RKO (cell line): Measurements from ENCODE around the gene FREM2.
A peak's percentile ranks its signal among the peaks of the same experiment; 100 is the strongest.

ENCODE experiments used
- DNase-seq: peaks from one replicate; pipeline ENCODE4 v3.0.0-alpha.2; 2016; ENCODE audit warnings: low spot score

The FREM2 gene

GRCh38 chr13:38898481-38898880, 211.6 kb downstream of the FREM2 start:
- no peak for DNase-seq

- DNase-seq = no peak
Measured at GRCh38 chr13:38899571-38899970, 212.7 kb downstream of the FREM2 start.

DNA sequence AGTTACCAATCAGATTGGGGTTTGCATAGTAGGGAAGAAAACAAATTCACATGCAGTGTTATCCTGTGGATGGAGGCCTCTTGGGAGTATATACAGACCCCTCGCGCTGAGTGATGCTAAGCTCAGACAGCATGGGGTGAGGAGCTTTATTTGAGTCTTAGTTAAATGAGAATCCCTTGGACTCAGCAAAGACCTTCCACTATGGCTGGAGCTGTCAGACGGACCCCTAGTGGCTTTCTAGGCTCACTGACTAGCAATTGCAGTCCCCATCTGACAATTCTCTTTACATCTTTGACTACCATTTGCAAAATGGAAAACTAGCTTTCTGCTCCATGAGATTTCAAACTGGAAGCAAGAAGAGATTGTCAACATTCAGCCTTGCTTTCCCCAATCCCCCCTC, 213.3 kb downstream of the FREM2 start:
- peak; percentile 17 for DNase-seq

DNA sequence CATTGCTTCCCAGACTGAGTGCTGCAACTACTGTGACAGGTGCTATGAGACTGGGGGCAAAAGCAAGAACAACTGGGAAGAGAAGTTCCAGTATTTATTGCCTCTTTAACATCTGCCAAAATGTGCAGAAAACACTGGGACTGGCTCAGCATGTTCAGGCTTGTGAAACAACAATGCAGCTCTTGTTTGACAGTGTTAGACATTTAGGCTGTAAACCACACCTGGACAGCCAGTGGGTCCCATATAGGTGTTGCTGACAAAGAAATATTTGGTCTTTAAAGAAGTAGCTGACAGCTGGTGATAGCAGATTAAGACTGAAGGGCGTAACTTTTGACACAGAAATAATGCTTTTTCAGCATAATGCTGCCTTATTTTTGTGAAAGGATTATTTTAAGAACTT, 215.7 kb downstream of the FREM2 start:
- no peak for DNase-seq

DNA sequence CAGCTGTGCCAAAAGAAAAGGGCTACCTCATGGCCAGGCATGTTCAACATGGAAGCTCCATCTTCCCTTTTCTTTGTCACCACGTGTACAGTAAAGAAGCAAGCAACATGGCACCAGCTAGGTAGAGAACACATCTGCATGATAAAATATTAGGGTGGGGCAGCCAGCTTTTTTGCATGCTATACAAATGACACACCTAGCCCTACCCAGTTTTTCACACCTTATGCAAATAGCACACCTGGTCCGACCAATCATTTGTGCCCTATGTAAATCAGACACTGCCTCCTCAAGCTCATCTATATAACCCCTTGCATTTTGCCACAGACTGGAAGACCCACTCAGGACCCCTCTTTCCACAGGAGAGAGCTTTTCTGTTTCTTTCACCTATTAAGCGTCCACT, 218.2 kb downstream of the FREM2 start:
- no peak for DNase-seq

- no peak for DNase-seq
Measured at GRCh38 chr13:38905861-38906260, 219.0 kb downstream of the FREM2 start.

DNA sequence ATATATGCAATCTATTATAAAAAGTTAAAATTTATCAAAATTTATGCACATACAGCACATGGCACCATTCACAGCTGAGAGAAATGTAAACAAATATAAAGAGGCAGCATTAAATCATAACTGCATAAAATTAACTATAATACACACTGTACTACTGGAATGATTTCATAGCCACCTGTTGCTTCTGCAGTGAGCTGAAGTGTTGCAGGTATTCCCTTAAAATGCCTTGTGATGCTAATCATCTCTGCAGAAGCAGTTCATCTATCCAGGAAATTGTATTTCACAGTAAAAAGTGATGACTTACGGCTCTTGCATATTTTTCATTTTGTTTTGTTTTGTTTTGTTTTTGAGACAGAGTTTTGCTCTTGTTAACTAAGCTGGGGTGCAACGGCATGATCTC, 221.7 kb downstream of the FREM2 start:
- DNase-seq = no peak

DNA sequence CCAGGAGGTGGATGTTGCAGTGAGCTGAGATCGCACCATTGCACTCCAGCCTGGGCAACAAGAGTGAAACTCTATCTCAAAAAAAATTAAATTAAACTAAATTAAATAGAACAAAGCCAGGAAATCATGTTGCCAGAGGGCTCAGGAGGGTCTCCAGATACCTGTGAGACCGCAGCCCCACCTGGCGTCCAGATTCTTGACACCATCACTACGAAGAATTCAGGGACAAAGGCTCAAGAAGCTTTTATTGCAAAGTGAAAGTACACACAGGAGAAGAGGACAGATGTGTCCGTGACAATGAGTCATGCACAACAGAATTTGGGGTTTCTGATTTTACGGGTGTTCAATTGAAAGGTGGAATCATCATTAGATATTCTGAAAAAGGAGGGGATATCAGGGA, 227.2 kb downstream of the FREM2 start:
- no peak for DNase-seq

DNA sequence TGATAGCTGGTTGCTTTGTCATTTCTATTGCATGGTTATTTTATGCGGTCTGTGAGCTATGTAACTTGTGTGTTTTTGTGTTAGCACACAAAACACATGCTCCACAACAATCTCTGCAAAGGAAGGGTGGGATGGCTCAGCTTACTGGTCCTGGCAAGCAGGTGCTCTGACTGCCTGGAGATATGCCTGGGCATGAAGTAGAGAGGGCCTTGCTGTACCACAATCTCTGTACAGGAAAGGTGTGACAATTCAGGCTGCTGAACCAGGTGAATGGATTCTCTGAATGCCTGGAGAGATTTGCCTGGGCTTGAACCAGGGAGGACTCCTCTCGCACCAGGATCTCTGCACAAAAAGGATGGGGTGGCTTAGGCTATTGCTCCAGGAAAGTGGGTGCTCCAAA, 234.2 kb downstream of the FREM2 start:
- DNase-seq = no peak

GRCh38 chr13:38922170-38922569, 235.3 kb downstream of the FREM2 start:
- DNase-seq = no peak

- no peak for DNase-seq
Measured at GRCh38 chr13:38933786-38934185, 246.9 kb downstream of the FREM2 start.
